GM21825 (cell line): ENCODE measurements around the gene WNT9B.
"Not testable (repeated sequence)": the region's sequence is repeated elsewhere in the genome, so short reads cannot be mapped to it uniquely, and the experiment has no call there.

ENCODE experiments used
- ATAC-seq: cut with Tn5 transposase; IDR thresholded peaks from one replicate; pipeline ENCODE4 v1.9.1; 2021; ENCODE audit warnings: mild to moderate bottlenecking, moderate library complexity; ENCODE audit not compliant: unreplicated experiment

The WNT9B gene

DNA sequence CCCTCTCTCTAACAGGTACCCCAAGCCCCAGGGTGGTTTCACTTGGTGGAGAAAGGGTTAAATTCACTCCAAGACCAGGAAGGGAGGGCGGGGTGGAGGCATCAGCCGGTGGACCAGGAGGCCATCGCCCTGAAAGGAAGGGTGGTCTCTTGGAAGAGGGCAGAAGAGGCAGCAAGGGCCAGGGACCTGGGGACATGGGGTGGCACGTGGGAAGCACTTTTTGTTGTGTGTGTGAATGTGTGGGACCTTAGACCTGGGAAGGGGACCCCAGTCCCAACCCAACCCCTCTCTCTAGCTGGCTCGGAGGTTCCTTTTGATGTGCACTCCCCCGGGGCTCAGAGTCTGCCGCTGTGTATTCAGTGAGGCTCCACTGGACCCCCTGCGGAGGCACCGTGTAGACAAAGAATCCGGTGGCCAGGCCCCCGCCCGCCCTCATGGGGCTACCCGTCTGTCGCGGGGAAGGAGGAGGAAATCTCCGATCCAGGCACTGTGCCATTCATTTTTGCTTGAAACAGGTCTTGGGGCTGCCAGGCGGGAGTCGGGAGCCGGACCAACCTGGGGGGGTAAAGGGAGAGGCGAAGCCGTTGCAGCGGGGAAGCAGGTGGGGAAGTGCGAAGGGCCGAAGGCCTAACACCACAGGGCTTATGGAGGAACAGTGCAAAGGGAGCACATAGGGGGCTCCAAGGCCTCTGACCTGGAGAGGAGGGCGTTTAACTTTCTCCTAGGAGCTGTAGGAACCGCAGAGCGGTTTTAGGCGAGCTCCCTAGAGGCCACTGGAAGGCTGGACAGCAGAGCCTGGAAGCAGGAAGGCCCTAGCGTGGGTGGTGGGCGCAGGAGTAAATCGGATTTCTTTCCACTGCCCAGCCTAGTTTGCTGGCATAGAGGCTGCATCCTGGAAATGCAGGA lies 29.6 kb upstream of the WNT9B start:
- ATAC-seq = no peak

GRCh38 chr17:46822388-46822921 lies 28.9 kb upstream of the WNT9B start:
- no peak for ATAC-seq

- ATAC-seq = no peak
Measured at GRCh38 chr17:46823657-46824056, 27.7 kb upstream of the WNT9B start.

- no peak for ATAC-seq
Measured at GRCh38 chr17:46826116-46826515, 25.3 kb upstream of the WNT9B start.

GRCh38 chr17:46827274-46827673 lies 24.1 kb upstream of the WNT9B start:
- no peak for ATAC-seq

DNA sequence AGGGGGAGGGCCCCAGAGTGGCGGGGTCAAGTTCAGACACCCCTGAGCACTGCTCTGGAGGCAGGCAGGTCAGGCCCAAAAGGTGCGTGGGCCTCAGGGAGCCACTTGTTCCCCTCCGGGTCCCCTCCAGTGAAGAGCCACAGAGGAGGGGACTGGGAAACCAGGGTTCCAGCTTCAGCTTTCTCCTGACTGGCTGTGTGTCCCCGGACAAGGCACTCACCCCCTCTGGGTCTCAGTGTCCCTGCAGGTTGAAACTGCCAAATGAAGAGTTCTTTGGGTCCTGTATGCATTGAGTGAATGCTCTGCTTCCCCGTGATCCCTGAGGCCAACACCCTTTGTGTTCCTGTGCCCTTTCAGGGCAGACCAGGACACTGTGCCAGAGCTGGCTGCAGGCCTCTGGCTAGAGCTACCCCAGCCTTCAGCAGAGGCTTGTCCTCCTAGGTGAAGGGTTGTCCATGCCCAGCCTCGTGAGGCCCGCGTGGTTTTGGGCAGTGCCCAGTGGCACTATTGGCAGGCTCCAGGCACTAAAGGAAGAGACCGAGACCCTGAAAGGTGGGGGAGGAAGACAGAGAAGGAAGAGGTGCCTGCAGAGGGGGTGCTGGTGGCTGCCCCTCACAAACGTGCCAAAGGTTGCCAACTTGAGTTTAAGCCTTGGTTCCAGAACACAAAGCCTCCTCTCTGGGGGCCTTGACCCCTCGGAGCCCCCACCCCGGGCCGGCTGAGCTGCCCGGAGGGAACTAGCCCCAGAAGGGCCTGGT lies 19.6 kb upstream of the WNT9B start:
- no peak for ATAC-seq

DNA sequence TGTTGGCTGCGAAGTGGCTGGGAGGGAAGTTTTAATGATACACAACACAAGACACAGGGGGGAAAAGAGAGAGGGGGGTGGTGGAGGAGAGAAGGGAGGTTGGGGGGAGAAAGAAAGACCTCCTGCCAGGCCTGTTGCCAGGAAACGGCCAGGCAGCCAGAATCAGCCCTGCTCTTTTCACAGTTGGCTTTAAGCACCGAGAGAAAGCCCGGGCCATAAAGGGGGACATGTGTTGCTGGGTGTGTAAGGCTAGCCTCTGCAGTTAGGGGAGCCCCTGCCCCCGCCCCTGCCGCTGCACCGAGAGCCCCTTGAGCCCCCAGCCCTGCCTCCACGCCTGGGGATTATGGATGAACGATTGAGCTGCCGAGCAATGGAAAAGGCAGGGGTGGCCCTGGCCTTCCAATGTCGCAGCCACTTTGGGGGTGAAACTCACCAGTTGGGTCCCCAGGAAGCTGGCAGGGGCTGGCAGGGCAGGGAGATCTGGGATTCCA lies 19.0 kb upstream of the WNT9B start:
- no peak for ATAC-seq

GRCh38 chr17:46832945-46833839 lies 18.2 kb upstream of the WNT9B start:
- ATAC-seq = no peak

DNA sequence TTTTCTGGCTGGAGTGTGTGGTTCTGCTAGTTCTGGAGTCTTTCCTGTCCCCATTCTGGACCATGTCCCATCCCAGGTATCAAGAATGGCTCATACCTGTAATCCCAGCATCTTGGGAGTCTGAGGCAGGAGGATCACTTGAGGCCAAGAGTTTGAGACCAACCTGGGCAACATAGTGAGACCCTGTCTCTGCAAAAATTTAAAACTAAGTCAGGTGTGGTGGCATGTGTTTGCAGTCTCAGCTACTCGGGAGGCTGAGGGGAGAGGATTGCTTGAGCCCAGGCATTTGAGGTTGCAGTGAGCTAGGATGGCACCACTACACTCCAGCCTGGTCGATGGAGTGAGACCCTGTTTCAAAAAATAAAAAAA lies 17.6 kb upstream of the WNT9B start:
- no peak for ATAC-seq

- no peak for ATAC-seq
Measured at GRCh38 chr17:46834846-46835245, 16.5 kb upstream of the WNT9B start.

DNA sequence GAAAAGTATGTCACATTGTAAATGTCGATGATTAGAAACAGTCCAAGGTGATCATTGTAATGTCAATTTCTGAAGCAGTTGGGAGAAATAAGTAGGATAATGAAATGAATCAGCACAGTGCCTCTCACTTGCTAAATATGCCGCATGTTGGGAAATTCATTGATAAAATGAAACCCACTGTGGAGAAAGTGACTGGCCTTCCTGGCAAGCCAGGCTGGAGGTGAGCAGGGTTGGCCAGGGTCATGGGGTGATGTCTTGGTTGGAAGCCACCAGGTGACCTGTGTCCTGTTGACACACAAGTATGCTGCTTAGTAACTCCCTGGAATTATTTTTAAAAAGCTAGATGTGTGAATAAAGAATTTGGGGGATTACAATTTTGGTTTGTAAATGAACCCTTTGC lies 14.9 kb upstream of the WNT9B start:
- ATAC-seq = no peak

GRCh38 chr17:46837521-46837920 lies 13.9 kb upstream of the WNT9B start:
- ATAC-seq = no peak

- ATAC-seq = no peak
Measured at GRCh38 chr17:46839211-46839610, 12.2 kb upstream of the WNT9B start.

GRCh38 chr17:46840596-46840995 lies 10.8 kb upstream of the WNT9B start:
- not testable (repeated sequence) for ATAC-seq

DNA sequence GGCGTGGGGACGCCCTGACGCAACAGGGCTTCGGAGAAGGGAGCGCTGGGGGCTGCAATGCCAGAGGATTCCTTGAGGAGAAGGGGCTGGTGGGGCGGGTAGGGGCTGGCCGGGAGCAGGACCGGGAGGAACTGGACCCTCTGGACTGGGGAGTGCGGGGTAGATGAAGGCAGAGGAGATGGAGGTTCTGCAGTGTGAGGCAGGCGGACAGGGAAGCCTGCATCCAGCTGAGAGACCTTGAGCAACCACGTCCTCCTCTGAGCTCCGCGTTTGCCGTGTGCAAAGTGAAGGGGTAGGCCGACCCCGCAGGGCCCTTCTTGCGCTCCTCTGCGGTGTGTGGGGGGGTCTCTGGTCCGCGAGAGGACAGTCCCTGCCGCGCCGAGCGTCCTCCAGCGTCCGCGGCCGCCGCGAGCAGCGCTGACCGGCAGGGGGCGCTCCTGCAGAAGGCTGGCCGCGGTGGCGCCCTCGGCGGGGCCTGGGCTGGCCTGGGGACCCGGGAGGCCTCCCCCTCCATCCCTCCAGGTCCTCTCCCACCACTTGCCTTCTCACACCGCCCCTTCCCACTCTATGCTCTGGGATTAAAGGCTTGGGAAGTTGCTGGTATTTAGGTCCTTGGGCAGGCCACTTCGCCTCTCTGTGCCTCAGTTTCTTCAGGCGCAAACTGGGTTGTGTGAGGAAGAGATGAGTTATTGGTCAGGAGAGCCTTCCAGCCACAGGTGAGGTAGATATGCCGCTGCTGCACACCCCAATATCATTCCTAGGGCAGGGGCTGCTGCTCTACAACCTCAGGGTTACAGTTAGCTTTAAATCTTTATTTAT lies 9.6 kb upstream of the WNT9B start:
- no peak for ATAC-seq

DNA sequence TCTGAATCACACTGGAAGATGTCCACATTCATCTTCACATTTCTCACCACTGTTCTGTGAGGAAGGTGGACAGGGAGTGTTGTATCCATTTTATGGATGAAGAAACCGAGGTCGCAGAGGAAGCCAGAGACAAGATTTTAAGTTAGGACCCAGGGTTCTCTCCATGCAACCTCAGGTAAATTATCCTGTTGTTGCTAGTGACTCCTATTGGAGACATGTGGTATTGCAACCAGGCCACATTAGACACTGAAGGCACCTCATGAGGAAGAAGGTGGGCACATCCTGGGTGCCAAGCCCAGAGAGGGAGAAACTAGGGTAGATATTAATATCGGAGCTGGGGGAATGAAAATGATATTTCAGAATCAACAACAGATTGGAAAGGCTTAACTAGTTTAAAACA lies 8.5 kb upstream of the WNT9B start:
- ATAC-seq = no peak

DNA sequence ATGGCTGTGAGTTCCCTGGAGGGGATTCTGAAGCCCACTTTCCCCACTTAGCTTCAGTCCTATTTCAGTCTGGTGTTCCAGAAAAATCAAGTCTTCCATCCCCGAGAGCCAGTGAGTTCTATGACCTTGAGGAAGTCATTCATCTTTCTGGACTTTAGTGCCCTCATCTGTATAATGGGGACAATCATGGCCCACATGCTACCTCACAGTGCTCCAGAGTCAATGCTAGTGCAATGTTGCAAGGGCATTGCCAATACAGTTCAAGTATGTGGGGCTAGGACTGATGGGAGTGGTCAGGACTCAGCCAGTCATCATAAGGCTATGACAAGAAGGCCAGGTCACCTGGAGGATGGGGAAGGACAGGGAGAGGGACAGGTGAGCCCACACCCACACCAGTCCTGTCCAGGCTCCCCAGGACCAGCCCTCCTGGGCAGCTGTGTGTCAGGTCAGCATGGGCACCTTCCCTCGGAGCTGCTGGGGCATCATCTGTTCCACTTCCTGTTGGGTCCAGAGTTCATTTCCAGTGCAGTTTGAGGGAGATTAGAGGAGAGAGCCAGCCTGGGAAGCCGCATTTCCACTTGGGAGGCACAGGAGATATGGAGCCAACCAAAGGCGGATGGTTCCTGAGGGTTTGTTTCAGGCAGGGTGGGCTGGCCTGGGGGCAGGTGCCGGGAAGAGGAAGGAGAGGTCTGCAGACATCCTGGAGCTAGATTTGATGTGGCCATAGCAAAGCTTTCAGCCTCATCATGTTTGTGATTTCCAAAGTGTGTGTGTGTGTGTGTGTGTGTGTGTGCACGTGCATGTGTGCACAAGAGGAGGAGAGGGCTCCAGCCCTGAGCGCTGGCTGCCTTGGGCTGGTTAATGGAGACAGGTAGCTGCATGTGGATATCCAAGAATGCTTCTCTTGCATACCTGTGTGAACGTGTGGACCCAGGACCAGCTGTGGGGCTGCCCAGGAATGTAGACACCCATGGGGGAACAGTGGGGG lies 3.9 kb upstream of the WNT9B start:
- no peak for ATAC-seq

DNA sequence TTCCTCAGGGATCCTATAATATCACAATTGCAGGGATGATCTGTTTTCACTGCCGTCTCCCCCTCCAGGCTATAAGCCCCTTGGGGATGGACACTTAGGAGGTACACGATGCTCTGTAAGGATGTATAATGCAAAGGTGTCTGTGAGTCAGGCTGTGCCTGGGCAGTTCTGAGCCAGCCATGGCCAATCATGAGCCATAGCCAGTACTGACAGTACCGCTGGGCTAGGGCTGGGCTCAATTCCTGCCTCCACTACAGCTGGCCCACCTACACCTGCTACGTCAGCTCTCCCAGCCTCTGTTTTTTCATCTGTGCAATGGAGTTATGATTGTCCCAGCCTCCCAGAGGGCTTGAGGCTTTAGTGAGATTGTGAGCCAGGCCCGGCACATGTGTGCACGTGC lies 2.8 kb upstream of the WNT9B start:
- ATAC-seq = no peak

- ATAC-seq = no peak
Measured at GRCh38 chr17:46850688-46851028, 725 bp upstream of the WNT9B start.
